AG04450 (cell line): ENCODE data around the gene CLN6. TPM values are rescaled to one million over a fixed set of nuclear protein-coding genes. Genes with fewer than 3 reads are reported as not detected.
"Not testable (repeated sequence)": the region's sequence is repeated elsewhere in the genome, so short reads cannot be mapped to it uniquely, and the experiment has no call there.

ENCODE experiments used
- CTCF ChIA-PET: fragments of 300-600, 350-600 bp; formaldehyde crosslinking; extraction: SDS; loops from one replicate; lab custom pipeline; 2022; ENCODE audit warnings: antibody characterized with exemption, inconsistent platforms; lab: Charles Lee
- POLR2A ChIA-PET: fragments of 350-600 bp; formaldehyde crosslinking; extraction: SDS; loops from one replicate; lab custom pipeline; 2021; ENCODE audit warnings: antibody characterized with exemption, inconsistent platforms; lab: Yijun Ruan, JAX
- DNase-seq: peaks from one replicate; pipeline ENCODE4 v3.0.0-alpha.2; 2011; ENCODE audit warnings: low read depth, low spot score
- H3K27ac ChIP-seq: one replicate; pipeline ENCODE4 v1.5.1; 2012; ENCODE audit warnings: low read depth, low read length, control low read depth
- H3K27me3 ChIP-seq: one replicate; pipeline ENCODE4 v1.6.0; 2012; ENCODE audit warnings: low read length; ENCODE audit not compliant: control insufficient read depth, insufficient read depth
- H3K4me3 ChIP-seq: 2 replicates; pipeline ENCODE4 v1.5.1; 2011; ENCODE audit warnings: mild to moderate bottlenecking, low read depth, low read length, control low read depth
- H3K9me3 ChIP-seq: 2 replicates; pipeline ENCODE4 v1.5.1; 2012; ENCODE audit warnings: low read length; ENCODE audit not compliant: control insufficient read depth, insufficient read depth
- polyA plus RNA-seq: library from polyadenylated mRNA; depleted of rRNA; stranded (reverse); fragments of >200 nt; gene quantifications from 2 replicates; pipeline ENCODE4 v1.2.3, GENCODE V29; 2011
- TF ChIP-seq, protein P1 (sequence below): IDR thresholded peaks from 2 replicates; pipeline ENCODE4 v1.5.1; 2011; ENCODE audit warnings: low read depth, low read length, control low read depth, inconsistent platforms

CLN6 gene
- polyA plus RNA-seq, 1 experiment, result 13.0 TPM

GRCh38 chr15:68204776-68205557 lies 24.6 kb downstream of the CLN6 start, which contains the start of gene CALML4:
CALML4 (minus strand) TSS chr15:68205332; CDS start chr15:68205247, 85 bp downstream.
- H3K27ac ChIP-seq, result no peak within 1 kb of the TSS
- ChIA-PET CTCF (no interaction called here), POLR2A (no interaction called here)
- DNase-seq, result no peak
- no peaks in the 10 kb centered on the region; the same call in 1 of the 2 replicates for H3K9me3 ChIP-seq
- H3K4me3 ChIP-seq, result no peak within 1 kb of the TSS
- no peaks in the 10 kb centered on the region for H3K27me3 ChIP-seq
- TF ChIP-seq, protein P1, sequence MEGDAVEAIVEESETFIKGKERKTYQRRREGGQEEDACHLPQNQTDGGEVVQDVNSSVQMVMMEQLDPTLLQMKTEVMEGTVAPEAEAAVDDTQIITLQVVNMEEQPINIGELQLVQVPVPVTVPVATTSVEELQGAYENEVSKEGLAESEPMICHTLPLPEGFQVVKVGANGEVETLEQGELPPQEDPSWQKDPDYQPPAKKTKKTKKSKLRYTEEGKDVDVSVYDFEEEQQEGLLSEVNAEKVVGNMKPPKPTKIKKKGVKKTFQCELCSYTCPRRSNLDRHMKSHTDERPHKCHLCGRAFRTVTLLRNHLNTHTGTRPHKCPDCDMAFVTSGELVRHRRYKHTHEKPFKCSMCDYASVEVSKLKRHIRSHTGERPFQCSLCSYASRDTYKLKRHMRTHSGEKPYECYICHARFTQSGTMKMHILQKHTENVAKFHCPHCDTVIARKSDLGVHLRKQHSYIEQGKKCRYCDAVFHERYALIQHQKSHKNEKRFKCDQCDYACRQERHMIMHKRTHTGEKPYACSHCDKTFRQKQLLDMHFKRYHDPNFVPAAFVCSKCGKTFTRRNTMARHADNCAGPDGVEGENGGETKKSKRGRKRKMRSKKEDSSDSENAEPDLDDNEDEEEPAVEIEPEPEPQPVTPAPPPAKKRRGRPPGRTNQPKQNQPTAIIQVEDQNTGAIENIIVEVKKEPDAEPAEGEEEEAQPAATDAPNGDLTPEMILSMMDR, result no peak

- ChIA-PET POLR2A (no interaction called here), CTCF (no interaction called here)
- TF ChIP-seq, protein P1, result no peak
- H3K27ac ChIP-seq, result no peak overlapping the region
- no peak for DNase-seq
- no peaks in the 10 kb centered on the region for H3K27me3 ChIP-seq
- H3K9me3 ChIP-seq, result no peaks in the 10 kb centered on the region; the same call in 1 of the 2 replicates
- H3K4me3 ChIP-seq, result no peak overlapping the region
Observed at GRCh38 chr15:68204361-68204760, 25.2 kb downstream of the CLN6 start.

DNA sequence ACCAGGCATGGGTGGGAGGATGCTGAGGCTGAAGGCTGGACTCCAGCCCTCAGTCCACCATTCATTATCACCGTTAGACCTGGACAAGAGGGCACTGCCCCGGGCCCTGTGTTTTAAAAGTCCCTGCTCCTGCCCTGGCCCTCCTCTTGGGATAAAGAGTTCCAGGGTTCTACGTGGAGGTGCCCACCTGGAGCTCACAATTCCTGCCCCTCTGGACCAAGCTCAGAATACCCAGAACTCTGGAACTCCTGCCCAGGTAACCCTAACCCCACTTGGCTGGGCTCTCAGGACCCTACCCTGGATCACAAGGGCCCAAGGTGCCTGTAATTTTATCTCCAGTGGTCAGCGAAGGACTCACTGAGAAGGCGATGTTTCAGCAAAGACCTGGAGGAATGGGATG lies 25.6 kb downstream of the CLN6 start:
- no peak overlapping the region for H3K27ac ChIP-seq
- TF ChIP-seq, protein P1, result no peak
- CTCF ChIA-PET, result no interaction called here
- no peaks in the 10 kb centered on the region for H3K27me3 ChIP-seq
- H3K9me3 ChIP-seq, result no peaks in the 10 kb centered on the region; the same call in 1 of the 2 replicates
- POLR2A ChIA-PET, result no interaction called here
- no peak overlapping the region for H3K4me3 ChIP-seq
- no peak for DNase-seq

GRCh38 chr15:68203486-68203885 lies 26.0 kb downstream of the CLN6 start:
- CTCF ChIA-PET, result no interaction called here

GRCh38 chr15:68202994-68203393 lies 26.5 kb downstream of the CLN6 start:
- H3K27ac ChIP-seq, POLR2A ChIA-PET, H3K27me3 ChIP-seq, DNase-seq, H3K9me3 ChIP-seq, H3K4me3 ChIP-seq: not testable (repeated sequence)
- CTCF ChIA-PET, result interaction anchor here (0.6 to 0.7 kb wide), 2 partner anchors 17 to 1365 kb away, joined by 3 read pairs; no protein-coding TSS in a partner anchor

More at GRCh38 chr15:68203486-68203885, 26.0 kb downstream of the CLN6 start:
- Histone ChIP-seq H3K4me3 (no peak overlapping the region), H3K27ac (no peak overlapping the region), H3K9me3 (no peaks in the 10 kb centered on the region; the same call in 1 of the 2 replicates), H3K27me3 (no peaks in the 10 kb centered on the region)
- POLR2A ChIA-PET, result no interaction called here
- TF ChIP-seq, protein P1, result no peak
- DNase-seq, result no peak
